Dendritic cell treated with granulocyte-macrophage colony-stimulating factor and Interleukin-4, amounts not matched to agents 40 ng/mL and 50 ng/mL, for 4 days (primary cell): ENCODE results near the gene PJVK.
"Not testable (repeated sequence)": the region's sequence is repeated elsewhere in the genome, so short reads cannot be mapped to it uniquely, and the experiment has no call there.

Experiments used
- H3K27ac Mint-ChIP-seq: one replicate; pipeline ENCODE4 v1.8.0; 2022; ENCODE audit warnings: mild to moderate bottlenecking, mixed read lengths
- H3K27me3 Mint-ChIP-seq: one replicate; pipeline ENCODE4 v1.8.0; 2022; ENCODE audit warnings: mild to moderate bottlenecking, mixed read lengths
- H3K36me3 Mint-ChIP-seq: one replicate; pipeline ENCODE4 v1.8.0; 2022; ENCODE audit warnings: low read depth, mixed read lengths
- H3K4me1 Mint-ChIP-seq: one replicate; pipeline ENCODE4 v1.8.0; 2022; ENCODE audit warnings: low read depth, mixed read lengths
- H3K4me3 Mint-ChIP-seq: one replicate; pipeline ENCODE4 v1.8.0; 2022; ENCODE audit warnings: mild to moderate bottlenecking, moderate library complexity, mixed read lengths
- H3K9me3 Mint-ChIP-seq: one replicate; pipeline ENCODE4 v1.8.0; 2022; ENCODE audit warnings: mixed read lengths
- intact Hi-C: fragments of 100-400 bp; cut with micrococcal nuclease; formaldehyde crosslinking; loops from one replicate; pipeline ENCODE4 v1.15.0; 2022

PJVK gene

DNA sequence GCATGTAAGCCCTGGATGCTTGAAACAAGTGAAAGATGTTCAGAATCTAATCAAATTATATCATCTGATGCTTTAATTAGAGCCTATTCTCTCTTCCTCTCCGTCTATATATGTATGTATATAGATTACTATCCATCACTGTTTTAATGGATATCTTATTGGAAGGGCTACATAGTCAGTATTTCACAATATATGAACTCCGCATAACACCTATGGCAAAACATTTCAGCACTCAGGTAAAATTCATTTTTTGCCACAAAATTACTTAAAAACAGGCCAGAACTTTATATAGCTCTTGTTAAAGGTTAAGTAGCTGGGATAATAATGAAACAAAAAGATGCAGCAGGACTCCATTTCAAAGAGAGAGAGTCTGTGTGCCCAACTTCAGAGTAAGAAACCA, 1.2 kb downstream of the PJVK start:
- H3K4me3 Mint-ChIP-seq: no peak overlapping the region
- H3K36me3 Mint-ChIP-seq: peaks cover 25% of the 10 kb centered on the region
- intact Hi-C loops: no loop called here
- H3K27me3 Mint-ChIP-seq: peaks cover 3% of the 10 kb centered on the region
- no peaks in the 10 kb centered on the region for H3K9me3 Mint-ChIP-seq
- H3K4me1 Mint-ChIP-seq: peaks cover 26% of the 10 kb centered on the region
- no peak overlapping the region for H3K27ac Mint-ChIP-seq

GRCh38 chr2:178452870-178453269, 1.7 kb downstream of the PJVK start:
- intact Hi-C loops: no loop called here

DNA sequence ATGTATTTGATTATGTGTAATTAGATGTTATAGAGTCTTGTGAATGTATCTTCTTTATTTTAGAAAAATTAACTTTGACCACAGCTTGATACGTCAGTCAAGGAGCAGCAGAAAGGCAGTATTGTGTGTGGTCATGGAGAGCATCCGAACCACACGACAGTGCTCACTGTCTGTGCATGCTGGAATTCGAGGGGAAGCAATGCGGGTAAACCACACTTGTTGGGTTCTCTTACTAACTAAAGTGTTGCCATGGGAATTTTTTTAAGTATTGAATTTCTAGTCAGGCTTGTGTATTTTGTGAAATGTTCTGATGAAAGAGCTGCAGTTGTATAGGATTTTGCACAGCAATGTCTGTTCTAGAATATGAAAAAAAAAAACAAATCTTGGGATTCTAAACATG, 4.8 kb downstream of the PJVK start:
- intact Hi-C loops: no loop called here
- Mint-ChIP-seq H3K36me3 (peaks cover 6% of the 10 kb centered on the region), H3K27ac (no peak overlapping the region), H3K9me3 (no peaks in the 10 kb centered on the region), H3K27me3 (peaks cover 3% of the 10 kb centered on the region), H3K4me3 (no peak overlapping the region), H3K4me1 (peaks cover 7% of the 10 kb centered on the region)

More at GRCh38 chr2:178452870-178453269, 1.7 kb downstream of the PJVK start:
- Mint-ChIP-seq H3K4me1 (peaks cover 26% of the 10 kb centered on the region), H3K36me3 (peaks cover 22% of the 10 kb centered on the region), H3K9me3 (no peaks in the 10 kb centered on the region), H3K4me3 (no peak overlapping the region), H3K27ac (no peak overlapping the region), H3K27me3 (peaks cover 3% of the 10 kb centered on the region)

- Mint-ChIP-seq H3K4me3 (no peak overlapping the region), H3K9me3 (no peaks in the 10 kb centered on the region), H3K4me1 (no peaks in the 10 kb centered on the region), H3K27me3 (peaks cover 3% of the 10 kb centered on the region), H3K27ac (no peak overlapping the region), H3K36me3 (no peaks in the 10 kb centered on the region)
- intact Hi-C loops: no loop called here
Observed at GRCh38 chr2:178457390-178457886, 6.3 kb downstream of the PJVK start.

DNA sequence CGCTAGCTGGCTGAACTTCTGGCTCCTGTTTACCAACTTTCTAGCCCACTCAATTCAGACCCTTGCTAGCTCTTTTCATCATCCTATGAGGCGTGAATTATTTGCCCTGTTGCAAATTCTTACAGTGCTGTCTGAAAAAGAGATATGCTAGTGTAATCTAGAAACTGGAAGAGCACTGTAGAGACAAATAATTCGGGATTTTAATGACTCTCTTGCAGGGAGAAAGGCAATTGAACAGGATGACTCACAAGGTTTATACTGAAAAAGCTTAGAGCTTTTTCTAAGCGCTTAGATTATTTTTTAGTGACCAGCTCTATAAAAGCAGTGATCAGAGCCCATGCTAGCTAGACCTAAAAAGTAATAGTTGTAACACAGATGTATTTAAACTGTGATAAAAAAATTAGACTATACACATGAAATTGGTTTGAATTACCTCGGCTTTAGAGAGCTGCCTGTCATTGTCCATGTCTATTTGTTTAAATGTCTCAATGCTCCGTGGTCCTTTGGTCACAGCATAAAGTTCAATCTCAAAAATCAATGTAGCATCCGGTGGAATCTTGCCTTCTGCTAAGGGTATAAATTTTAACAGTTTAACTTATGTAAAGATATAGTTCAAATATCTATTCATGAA, 18.2 kb downstream of the PJVK start:
- no peaks in the 10 kb centered on the region for H3K36me3 Mint-ChIP-seq
- H3K27ac Mint-ChIP-seq: no peak overlapping the region
- H3K4me3 Mint-ChIP-seq: no peak overlapping the region
- H3K9me3 Mint-ChIP-seq: no peaks in the 10 kb centered on the region
- intact Hi-C loops: no loop called here
- no peaks in the 10 kb centered on the region for H3K4me1 Mint-ChIP-seq
- no peaks in the 10 kb centered on the region for H3K27me3 Mint-ChIP-seq

DNA sequence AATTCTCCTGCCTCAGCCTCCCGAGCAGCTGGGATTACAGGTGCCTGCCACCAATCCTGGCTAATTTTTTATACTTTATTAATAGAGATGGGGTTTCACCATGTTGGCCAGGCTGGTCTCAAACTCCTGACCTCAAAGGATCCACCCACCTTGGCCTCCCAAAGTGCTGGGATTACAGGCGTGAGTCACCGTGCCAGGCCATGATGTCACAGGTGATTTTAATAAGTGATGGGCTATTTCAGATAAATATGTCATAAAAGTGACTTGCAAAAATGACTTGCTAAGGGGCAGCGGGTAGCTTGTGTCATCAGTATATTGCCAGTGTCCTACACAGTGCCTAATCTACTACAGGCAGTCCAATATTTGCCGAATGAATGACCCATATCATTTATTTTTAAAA, 20.1 kb downstream of the PJVK start:
- H3K9me3 Mint-ChIP-seq, H3K27me3 Mint-ChIP-seq, H3K4me3 Mint-ChIP-seq, H3K27ac Mint-ChIP-seq, intact Hi-C loops, H3K4me1 Mint-ChIP-seq, H3K36me3 Mint-ChIP-seq: not testable (repeated sequence)

GRCh38 chr2:178473373-178473772, 22.2 kb downstream of the PJVK start:
- H3K9me3 Mint-ChIP-seq: no peaks in the 10 kb centered on the region
- H3K4me3 Mint-ChIP-seq: no peak overlapping the region
- no peaks in the 10 kb centered on the region for H3K27me3 Mint-ChIP-seq
- no peak overlapping the region for H3K27ac Mint-ChIP-seq
- intact Hi-C loops: no loop called here
- peaks cover under 1% of the 10 kb centered on the region for H3K4me1 Mint-ChIP-seq
- H3K36me3 Mint-ChIP-seq: peaks cover 3% of the 10 kb centered on the region

DNA sequence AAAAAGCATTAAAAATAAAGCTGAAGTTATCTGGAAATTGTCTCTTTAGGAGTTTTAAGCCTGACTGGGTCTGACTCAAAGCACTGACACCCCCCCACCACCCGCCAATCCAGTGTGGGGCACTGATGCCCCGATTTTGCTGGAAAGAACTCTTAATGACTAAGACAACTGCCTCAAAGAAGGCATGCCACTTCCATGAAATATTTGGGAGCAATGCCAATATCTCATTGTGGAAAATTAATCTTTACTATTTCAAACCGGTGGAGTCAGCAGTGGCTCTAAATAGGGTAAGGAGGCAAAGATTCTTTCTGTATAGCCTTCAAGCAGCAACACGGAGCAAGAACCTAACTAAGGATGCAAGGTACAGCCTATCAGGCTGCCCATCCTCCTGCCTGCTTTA, 22.8 kb downstream of the PJVK start:
- H3K4me3 Mint-ChIP-seq: no peak overlapping the region
- no peak overlapping the region for H3K27ac Mint-ChIP-seq
- intact Hi-C loops: no loop called here
- peaks cover 6% of the 10 kb centered on the region for H3K4me1 Mint-ChIP-seq
- no peaks in the 10 kb centered on the region for H3K27me3 Mint-ChIP-seq
- no peaks in the 10 kb centered on the region for H3K9me3 Mint-ChIP-seq
- peaks cover 9% of the 10 kb centered on the region for H3K36me3 Mint-ChIP-seq

GRCh38 chr2:178474560-178474959, 23.4 kb downstream of the PJVK start:
- Mint-ChIP-seq H3K36me3 (peaks cover 10% of the 10 kb centered on the region), H3K9me3 (no peaks in the 10 kb centered on the region), H3K27ac (no peak overlapping the region), H3K27me3 (no peaks in the 10 kb centered on the region), H3K4me3 (no peak overlapping the region), H3K4me1 (peaks cover 6% of the 10 kb centered on the region)
- intact Hi-C loops: no loop called here

- Mint-ChIP-seq H3K27me3 (no peaks in the 10 kb centered on the region), H3K9me3 (no peaks in the 10 kb centered on the region), H3K4me3 (no peak overlapping the region), H3K36me3 (peaks cover 20% of the 10 kb centered on the region), H3K27ac (no peak overlapping the region), H3K4me1 (peaks cover 10% of the 10 kb centered on the region)
- intact Hi-C loops: no loop called here
Observed at GRCh38 chr2:178476477-178476876, 25.3 kb downstream of the PJVK start.

DNA sequence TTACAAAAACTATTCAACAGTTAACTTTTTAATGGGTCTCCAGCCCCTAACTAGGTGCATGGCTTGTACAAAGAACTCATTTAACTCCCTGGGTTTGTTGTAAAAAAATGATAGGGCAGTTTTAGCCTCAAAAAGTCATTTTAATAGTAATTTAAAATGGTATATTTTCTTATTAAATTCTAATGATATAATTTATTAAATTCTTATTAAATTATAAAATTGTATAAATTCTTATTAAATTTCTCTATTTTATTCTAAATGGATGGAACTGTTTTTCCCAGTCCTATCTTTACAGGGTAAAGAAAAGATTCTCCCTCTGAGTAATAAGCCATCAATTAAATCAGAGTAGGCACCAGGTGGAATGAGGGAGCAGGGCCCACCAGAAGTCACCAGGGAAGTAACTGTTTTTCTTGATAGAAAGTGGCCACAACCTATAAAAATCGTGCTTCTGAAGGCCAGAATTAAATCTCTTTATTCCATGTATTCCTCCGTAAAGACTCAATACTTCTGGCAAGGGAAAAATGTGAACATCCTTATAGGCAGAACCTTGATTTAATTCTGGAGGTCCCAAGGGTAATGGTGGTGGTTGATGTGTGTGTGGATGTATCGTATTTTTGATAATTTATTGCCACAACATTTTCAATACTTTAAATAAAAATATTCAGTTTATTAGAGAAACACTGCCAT, 26.4 kb downstream of the PJVK start:
- H3K4me1 Mint-ChIP-seq: peaks cover 19% of the 10 kb centered on the region
- intact Hi-C loops: loop anchor here (2.0 kb wide), 1 partner anchor 65 kb away; no protein-coding TSS in a partner anchor
- no peaks in the 10 kb centered on the region for H3K9me3 Mint-ChIP-seq
- peak overlapping the region; percentile 95 for H3K4me3 Mint-ChIP-seq
- no peaks in the 10 kb centered on the region for H3K27me3 Mint-ChIP-seq
- peak overlapping the region; percentile 98 for H3K27ac Mint-ChIP-seq
- peaks cover 20% of the 10 kb centered on the region for H3K36me3 Mint-ChIP-seq

- no peaks in the 10 kb centered on the region for H3K9me3 Mint-ChIP-seq
- H3K4me3 Mint-ChIP-seq: peak overlapping the region; percentile 95
- no peaks in the 10 kb centered on the region for H3K27me3 Mint-ChIP-seq
- H3K27ac Mint-ChIP-seq: peak overlapping the region; percentile 98
- peaks cover 23% of the 10 kb centered on the region for H3K4me1 Mint-ChIP-seq
- intact Hi-C loops: loop anchor here (2.0 kb wide), 1 partner anchor 65 kb away; no protein-coding TSS in a partner anchor
- H3K36me3 Mint-ChIP-seq: peaks cover 20% of the 10 kb centered on the region
Observed at GRCh38 chr2:178478130-178478438, 26.9 kb downstream of the PJVK start.

DNA sequence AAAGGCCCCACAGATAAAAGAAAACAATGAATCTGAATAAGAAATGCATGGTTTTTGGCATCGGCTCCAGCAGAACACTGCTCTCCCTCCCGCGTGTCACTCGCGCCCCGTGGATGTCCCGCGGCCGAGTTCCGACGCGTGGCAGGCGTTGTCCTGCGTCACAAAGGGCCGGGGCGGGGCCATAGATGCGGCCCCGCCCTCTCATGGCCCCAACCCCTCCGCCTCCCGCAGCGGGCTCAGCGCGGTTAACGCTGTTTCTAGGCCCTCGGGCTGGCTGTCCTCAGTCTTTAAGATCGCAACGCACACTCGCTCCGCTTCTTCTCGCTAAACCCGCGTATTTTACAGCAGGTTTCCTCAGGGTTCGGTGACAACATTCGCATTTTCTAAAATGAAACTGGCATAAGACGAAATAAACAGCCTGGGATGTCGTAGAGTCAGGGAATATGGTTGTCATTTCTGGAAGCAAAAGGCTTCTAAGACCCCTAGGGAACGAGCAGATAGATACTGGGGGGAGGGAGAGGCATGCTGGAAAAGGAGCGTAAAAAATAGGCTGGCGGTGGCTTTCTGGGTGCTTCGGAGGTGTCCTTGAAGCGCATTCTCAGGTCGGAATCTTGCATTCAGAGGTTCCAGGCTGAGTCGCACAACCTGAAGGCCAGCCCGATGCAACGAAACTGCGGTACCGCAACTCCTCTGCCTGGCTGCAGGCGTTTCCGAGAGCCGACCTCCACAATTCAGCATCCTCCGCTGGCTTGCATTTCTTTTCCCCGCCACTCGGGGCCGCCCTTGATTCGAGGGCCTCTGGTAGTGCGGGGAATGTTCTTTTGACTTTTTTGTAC, 27.5 kb downstream of the PJVK start, which contains the start of gene FKBP7:
Gene FKBP7, minus strand, starts transcription at position 162 of the 836 bp plus-strand sequence. Its CDS starts 101 bp downstream, at position 61.
- H3K4me1 Mint-ChIP-seq: peaks cover 23% of the 10 kb centered on the region
- intact Hi-C loops: loop anchor here (2.0 kb wide), 1 partner anchor 66 kb away; no protein-coding TSS in a partner anchor
- H3K36me3 Mint-ChIP-seq: peaks cover 20% of the 10 kb centered on the region
- peak within 1 kb of the TSS; percentile 95 for H3K4me3 Mint-ChIP-seq
- H3K9me3 Mint-ChIP-seq: no peaks in the 10 kb centered on the region
- no peaks in the 10 kb centered on the region for H3K27me3 Mint-ChIP-seq
- peak within 1 kb of the TSS; percentile 98 for H3K27ac Mint-ChIP-seq

- intact Hi-C loops: loop anchor here (2.0 kb wide), 1 partner anchor 66 kb away; no protein-coding TSS in a partner anchor
- H3K4me1 Mint-ChIP-seq: peaks cover 23% of the 10 kb centered on the region
- peak overlapping the region; percentile 98 for H3K27ac Mint-ChIP-seq
- peak overlapping the region; percentile 95 for H3K4me3 Mint-ChIP-seq
- H3K27me3 Mint-ChIP-seq: no peaks in the 10 kb centered on the region
- no peaks in the 10 kb centered on the region for H3K9me3 Mint-ChIP-seq
- peaks cover 20% of the 10 kb centered on the region for H3K36me3 Mint-ChIP-seq
Observed at GRCh38 chr2:178479275-178479616, 28.1 kb downstream of the PJVK start.
